ENCODE results near the gene SLC39A8. TPM values are rescaled to one million over a fixed set of nuclear protein-coding genes. Genes with fewer than 3 reads are reported as not detected.

The SLC39A8 gene
- total RNA-seq, 4 donors from 2014 or later = 9.3 to 238 (median 147) TPM

DNA sequence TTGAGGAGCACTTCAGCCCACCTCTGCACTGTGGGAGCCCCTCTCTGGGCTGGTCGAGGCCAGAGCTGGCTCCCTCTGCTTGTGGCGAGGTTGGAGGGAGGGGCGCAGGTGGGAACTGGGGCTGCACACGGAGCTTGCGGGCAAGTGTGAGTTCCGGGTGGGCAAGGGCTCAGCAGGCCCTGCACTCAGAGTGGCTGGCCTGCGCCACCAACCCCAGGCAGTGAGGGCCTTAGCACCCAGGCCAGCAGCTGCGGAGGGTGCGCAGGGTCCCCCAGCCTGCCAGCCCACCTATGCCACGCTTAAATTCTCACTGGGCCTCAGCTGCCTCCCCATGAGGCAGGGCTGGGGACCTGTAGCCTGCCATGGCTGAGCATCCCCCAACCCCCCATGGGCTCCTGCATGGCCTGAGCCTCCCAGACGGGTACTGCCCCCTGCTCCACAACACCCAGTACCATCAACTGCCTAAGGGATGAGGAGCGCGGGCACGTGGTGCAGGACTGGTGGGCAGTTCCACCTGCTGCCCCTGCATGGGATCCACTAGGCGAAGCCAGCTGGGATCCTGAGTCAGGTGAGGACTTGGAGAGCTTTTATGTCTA lies 110.9 kb downstream of the SLC39A8 start:
- no peak for ATAC-seq (ENCODE audit: low FRiP score)
- no peak for DNase-seq (ENCODE audit: low spot score)
- TF ChIP-seq CTCF (IDR thresholded peaks at IDR 0.05) = no peak

GRCh38 chr4:102230194-102230593 lies 115.1 kb downstream of the SLC39A8 start:
- no peak for ATAC-seq (ENCODE audit: low FRiP score)
- no peak for TF ChIP-seq CTCF (IDR thresholded peaks at IDR 0.05)
- no peak for DNase-seq (ENCODE audit: low spot score)

DNA sequence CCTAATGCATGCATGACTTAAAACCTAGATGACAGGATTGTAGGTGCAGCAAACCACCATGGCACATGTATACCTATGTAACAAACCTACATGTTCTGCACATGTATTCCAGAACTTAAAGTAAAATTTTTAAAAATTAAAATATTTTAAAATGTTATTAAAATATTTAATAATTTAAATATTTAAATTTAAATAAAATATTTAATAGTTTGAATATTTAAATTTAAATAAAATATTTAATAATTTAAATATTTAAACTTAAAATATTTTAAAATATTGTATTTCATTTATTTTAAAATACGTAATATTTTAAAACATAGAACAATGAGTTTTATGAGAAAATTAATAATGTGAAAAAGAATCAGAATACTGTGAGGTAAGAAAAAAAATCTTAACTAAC lies 117.9 kb downstream of the SLC39A8 start:
- ATAC-seq (ENCODE audit: low FRiP score) (no peak), DNase-seq (ENCODE audit: low spot score) (no peak)
- TF ChIP-seq CTCF (IDR thresholded peaks at IDR 0.05) = no peak

DNA sequence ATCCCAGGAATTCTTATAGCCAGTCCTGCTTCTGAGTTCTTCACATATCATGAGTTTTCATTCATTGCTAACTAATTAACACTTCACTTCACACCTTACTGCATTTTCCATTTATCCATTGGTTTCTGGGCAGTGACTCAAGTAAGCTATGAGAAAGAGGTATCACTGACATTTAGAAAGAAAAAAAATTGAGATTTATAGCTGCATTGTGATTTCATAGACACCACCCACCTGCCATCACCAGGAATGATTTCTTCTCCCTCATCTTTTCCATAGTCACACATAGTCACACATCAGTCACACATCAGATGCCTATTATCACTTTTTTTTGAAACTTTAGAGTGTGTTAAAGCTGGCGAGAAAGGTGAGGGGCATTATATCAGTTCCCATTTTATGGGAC lies 121.8 kb downstream of the SLC39A8 start:
- no peak for DNase-seq (ENCODE audit: low spot score)
- ATAC-seq (ENCODE audit: low FRiP score) = no peak
- TF ChIP-seq CTCF (IDR thresholded peaks at IDR 0.05) = no peak

DNA sequence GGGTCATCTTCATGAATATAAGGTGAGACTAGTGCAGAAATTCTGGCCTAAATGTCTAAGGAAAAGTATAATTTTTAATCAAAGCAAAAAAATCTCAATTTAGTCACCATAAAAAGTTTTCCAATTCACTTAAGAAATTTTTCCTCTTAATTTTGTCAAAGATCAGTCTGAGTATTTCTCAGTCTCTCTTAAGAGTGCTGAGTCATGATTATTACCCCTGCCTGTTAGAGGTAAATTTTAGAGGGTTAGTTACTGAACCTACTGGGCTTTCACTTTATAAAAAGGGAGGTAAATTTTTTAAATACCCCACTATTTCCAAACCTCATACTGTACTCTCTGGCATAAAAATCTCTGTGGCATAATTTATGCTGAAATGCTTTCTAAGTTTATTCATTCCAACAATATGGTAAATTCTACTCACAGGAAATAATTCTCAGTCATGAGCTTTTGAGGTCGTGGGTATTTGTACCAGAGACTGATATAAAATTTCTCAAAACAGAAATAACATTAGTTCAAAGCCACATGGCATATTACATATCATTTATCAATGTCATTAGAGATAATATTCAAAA lies 122.4 kb downstream of the SLC39A8 start:
- ATAC-seq (ENCODE audit: low FRiP score) (no peak), DNase-seq (ENCODE audit: low spot score) (no peak)
- no peak for TF ChIP-seq CTCF (IDR thresholded peaks at IDR 0.05)

DNA sequence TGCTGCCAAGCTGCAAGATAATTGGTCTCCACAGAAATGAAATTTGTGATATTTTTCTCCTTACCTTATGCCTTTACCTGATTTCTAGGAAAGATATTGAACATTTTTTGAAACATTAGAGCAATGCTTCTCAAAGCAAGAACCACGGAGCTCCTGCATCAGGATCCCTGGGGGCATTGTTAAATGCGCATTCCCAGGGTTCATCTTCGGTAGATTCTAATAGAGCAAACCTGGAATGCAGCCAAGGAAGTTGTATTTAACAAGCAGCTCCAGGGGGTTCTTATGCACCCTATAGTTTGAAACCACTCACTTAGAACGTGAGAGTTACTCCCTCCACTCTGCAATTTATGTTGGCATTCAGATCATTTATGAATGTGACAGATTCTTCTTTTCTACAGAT lies 126.2 kb downstream of the SLC39A8 start:
- no peak for TF ChIP-seq CTCF (IDR thresholded peaks at IDR 0.05)
- DNase-seq (ENCODE audit: low spot score) (no peak), ATAC-seq (ENCODE audit: low FRiP score) (no peak)

DNA sequence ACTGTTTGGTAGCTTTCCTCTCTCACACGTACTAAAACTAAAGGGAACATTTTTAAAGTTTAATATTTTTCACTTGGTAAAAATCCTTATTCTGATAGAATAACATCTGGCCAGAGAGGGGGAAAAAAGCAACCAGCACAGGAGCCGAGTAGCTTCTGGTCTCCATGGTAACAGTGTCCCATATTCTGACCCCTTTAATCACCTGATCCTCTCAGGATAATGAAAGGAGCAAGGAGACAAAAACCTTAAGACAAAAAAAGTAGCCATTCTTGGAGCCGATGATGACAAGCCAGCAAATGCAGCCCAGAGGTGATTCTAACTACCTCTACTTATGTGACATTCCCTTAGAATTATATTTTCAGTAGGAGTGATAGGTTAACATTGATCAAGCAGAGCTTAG lies 126.6 kb downstream of the SLC39A8 start:
- TF ChIP-seq CTCF (IDR thresholded peaks at IDR 0.05) = no peak
- DNase-seq (ENCODE audit: low spot score) (no peak), ATAC-seq (ENCODE audit: low FRiP score) (no peak)
